Lower lobe of right lung (tissue), 2 donors: ENCODE data around the gene SPTBN2. TPM values are rescaled to one million over a fixed set of nuclear protein-coding genes. Genes with fewer than 3 reads are reported as not detected.

Experiments
- ATAC-seq, 2 donors: fragments of 200-7000 bp; cut with Tn5 transposase; one replicate each; pipeline ENCODE4 v1.9.1; 2020 to 2022; ENCODE audit warnings: mild to moderate bottlenecking in 2 of 2, moderate library complexity in 2 of 2
- DNase-seq: peaks from one replicate; pipeline ENCODE4 v3.0.0-alpha.2; 2020
- H3K27ac ChIP-seq: fragments of 200-600 bp; one replicate; pipeline ENCODE4 v1.8.0; 2022
- H3K27me3 ChIP-seq: fragments of 200-600 bp; one replicate; pipeline ENCODE4 v1.8.0; 2022; ENCODE audit warnings: low read depth
- H3K36me3 ChIP-seq: fragments of 200-600 bp; one replicate; pipeline ENCODE4 v1.8.0; 2022; ENCODE audit warnings: mild to moderate bottlenecking
- H3K4me1 ChIP-seq: fragments of 200-600 bp; one replicate; pipeline ENCODE4 v1.8.0; 2022
- H3K4me3 ChIP-seq: fragments of 200-600 bp; one replicate; pipeline ENCODE4 v1.8.0; 2022; ENCODE audit warnings: mild to moderate bottlenecking
- H3K9me3 ChIP-seq: fragments of 200-600 bp; one replicate; pipeline ENCODE4 v1.8.0; 2022
- intact Hi-C: fragments of 100-400 bp; cut with DNase I; formaldehyde crosslinking; loops from one replicate; pipeline ENCODE4 v1.11.0; 2022
- total RNA-seq: library from RNA; stranded (reverse); fragmentation: NEBNext Ultra II Directional; extraction: Animal tissue kit (Norgen Biotek cat#: 25700); gene quantifications from one replicate; pipeline ENCODE4 v1.2.1, GENCODE V29; 2021
- TF ChIP-seq, protein P1 (sequence below): fragments of 200-600 bp; IDR thresholded peaks from one replicate; pipeline ENCODE4 v1.8.0; 2022; ENCODE audit warnings: antibody characterized with exemption, mild to moderate bottlenecking
- donor health status: DM: no; HTN: yes; CAD: no; lungs with severe emphysema.

The SPTBN2 gene
- total RNA-seq, 1 donor from 2014 or later, result 6.4 TPM

DNA sequence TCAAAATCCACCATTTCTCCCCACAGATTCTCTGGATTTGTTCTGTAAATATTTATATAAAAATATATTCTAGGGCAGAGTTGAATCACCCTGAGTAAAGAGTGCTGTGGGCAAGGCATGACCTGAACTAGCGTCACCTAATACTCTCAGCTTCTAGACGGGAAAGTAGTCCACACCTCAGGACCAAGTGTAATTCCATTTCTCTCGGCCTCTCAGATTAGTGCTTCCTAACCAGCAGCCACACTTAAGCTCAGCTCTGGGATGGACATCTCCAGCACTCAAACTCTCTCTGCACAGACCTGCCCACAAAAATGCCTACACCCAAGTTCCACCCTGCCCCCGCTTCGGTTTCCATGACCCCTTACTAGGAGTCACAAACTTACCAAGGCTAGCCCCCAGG, 5.3 kb downstream of the SPTBN2 start:
- H3K27me3 ChIP-seq, result peaks cover 31% of the 10 kb centered on the region
- peaks cover 11% of the 10 kb centered on the region for H3K4me1 ChIP-seq
- H3K9me3 ChIP-seq, result no peaks in the 10 kb centered on the region
- intact Hi-C loops, result no loop called here
- TF ChIP-seq, protein P1, sequence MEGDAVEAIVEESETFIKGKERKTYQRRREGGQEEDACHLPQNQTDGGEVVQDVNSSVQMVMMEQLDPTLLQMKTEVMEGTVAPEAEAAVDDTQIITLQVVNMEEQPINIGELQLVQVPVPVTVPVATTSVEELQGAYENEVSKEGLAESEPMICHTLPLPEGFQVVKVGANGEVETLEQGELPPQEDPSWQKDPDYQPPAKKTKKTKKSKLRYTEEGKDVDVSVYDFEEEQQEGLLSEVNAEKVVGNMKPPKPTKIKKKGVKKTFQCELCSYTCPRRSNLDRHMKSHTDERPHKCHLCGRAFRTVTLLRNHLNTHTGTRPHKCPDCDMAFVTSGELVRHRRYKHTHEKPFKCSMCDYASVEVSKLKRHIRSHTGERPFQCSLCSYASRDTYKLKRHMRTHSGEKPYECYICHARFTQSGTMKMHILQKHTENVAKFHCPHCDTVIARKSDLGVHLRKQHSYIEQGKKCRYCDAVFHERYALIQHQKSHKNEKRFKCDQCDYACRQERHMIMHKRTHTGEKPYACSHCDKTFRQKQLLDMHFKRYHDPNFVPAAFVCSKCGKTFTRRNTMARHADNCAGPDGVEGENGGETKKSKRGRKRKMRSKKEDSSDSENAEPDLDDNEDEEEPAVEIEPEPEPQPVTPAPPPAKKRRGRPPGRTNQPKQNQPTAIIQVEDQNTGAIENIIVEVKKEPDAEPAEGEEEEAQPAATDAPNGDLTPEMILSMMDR, result no peak
- no peak for ATAC-seq
- H3K27ac ChIP-seq, result no peak overlapping the region
- no peaks in the 10 kb centered on the region for H3K36me3 ChIP-seq
- no peak overlapping the region for H3K4me3 ChIP-seq
- no peak for DNase-seq

DNA sequence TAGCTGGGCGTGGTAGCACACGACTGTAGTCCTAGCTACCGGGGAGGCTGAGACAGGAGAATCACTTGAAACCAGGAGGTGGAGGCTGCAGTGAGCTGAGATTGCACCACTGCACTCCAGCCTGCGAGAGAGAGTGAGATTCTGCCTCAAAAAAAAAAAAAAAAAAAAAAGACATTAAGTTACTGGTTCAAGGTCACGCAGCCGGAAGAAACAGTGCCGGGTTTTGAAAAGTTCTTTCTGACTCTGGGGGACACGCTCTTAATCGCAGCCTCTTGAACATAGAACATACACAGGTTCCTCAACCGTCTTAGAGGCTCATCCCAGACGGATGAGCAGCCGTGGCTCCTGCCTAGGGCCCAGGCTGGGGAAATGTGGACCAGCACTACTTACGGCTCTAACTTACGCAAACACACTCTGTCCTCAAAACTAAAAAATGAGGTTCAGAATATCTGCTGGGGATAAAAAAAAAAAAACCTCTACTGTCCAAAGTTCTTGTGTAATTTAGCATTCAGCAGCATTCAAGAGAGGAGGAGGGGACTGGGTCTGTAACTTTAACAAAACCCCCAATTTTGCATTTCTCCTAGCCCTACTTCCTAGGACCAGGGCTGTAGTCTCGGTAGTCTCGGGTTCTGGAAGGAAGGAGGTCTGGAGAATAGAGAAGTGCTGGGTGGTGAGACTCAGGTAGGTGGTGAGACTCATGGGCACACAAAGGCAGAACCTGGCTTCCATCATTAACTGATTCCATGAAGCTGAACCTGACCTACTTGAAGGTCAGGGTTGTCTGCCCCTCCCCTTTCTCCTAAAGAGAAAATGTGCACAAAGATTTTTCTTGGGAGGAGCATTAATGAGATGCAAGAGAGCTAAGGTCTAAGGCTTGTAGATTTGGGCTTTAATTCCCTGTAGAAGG, 6.0 kb downstream of the SPTBN2 start:
- TF ChIP-seq, protein P1, result no peak
- Histone ChIP-seq H3K4me1 (peaks cover 11% of the 10 kb centered on the region), H3K4me3 (no peak overlapping the region), H3K36me3 (no peaks in the 10 kb centered on the region), H3K27me3 (peaks cover 27% of the 10 kb centered on the region), H3K9me3 (no peaks in the 10 kb centered on the region), H3K27ac (no peak overlapping the region)
- intact Hi-C loops, result no loop called here
- ATAC-seq (no peak), DNase-seq (no peak)

DNA sequence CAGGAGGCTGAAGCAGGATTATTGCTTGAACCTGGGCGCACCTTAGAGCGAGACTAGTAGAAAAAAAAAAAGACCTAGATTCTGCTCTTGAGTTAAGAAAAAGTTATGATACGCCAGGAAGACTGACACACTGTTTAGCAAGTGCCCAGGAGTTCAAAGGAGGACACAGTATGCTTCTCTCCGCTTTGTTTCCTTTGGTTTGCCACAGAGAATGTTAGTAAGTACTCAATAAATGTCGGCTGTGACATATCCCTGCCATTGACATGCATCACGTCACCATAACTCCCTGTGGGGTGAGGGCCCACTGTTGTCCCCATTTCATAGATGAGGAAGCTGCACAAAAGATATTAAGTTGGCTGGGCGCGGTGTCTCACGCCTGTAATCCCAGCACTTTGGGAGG, 7.1 kb downstream of the SPTBN2 start:
- no peak overlapping the region for H3K4me3 ChIP-seq
- H3K4me1 ChIP-seq, result peaks cover 8% of the 10 kb centered on the region
- ATAC-seq (no peak), DNase-seq (no peak)
- TF ChIP-seq, protein P1, result no peak
- peaks cover 22% of the 10 kb centered on the region for H3K27me3 ChIP-seq
- H3K27ac ChIP-seq, result no peak overlapping the region
- intact Hi-C loops, result no loop called here
- H3K36me3 ChIP-seq, result no peaks in the 10 kb centered on the region
- H3K9me3 ChIP-seq, result no peaks in the 10 kb centered on the region

DNA sequence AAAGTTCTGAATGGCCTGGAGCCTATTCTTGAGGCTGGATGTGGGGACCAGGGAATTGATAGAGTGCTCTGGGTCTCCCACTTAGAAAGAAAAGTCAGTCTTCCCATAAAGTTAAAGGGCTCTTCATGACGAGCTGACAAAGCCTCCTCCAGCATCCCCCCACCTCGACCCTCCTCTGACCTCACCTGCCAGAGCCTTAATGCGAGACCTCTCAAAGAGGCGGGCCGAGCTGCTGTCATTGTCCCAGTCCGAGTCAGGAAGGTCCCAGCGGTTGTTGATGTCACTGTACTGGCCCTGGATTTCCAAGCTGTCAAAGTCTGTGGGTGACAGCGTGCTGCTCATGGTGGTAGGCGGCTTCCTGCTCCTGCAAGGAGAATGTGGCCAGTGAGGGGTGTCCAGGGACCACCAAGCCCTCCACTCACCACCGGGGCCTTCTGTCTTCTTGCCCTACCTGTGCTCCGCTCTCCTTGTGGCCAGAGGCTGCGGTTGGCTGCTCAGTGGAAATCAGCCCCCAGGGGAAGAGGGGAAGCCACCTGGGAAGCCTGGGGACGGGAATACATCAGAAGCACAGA, 8.0 kb downstream of the SPTBN2 start:
- H3K4me3 ChIP-seq, result no peak overlapping the region
- no peaks in the 10 kb centered on the region for H3K9me3 ChIP-seq
- H3K4me1 ChIP-seq, result peaks cover 6% of the 10 kb centered on the region
- no peaks in the 10 kb centered on the region for H3K36me3 ChIP-seq
- ATAC-seq (no peak), DNase-seq (no peak)
- H3K27ac ChIP-seq, result no peak overlapping the region
- intact Hi-C loops, result no loop called here
- peaks cover 14% of the 10 kb centered on the region for H3K27me3 ChIP-seq
- TF ChIP-seq, protein P1, result no peak

DNA sequence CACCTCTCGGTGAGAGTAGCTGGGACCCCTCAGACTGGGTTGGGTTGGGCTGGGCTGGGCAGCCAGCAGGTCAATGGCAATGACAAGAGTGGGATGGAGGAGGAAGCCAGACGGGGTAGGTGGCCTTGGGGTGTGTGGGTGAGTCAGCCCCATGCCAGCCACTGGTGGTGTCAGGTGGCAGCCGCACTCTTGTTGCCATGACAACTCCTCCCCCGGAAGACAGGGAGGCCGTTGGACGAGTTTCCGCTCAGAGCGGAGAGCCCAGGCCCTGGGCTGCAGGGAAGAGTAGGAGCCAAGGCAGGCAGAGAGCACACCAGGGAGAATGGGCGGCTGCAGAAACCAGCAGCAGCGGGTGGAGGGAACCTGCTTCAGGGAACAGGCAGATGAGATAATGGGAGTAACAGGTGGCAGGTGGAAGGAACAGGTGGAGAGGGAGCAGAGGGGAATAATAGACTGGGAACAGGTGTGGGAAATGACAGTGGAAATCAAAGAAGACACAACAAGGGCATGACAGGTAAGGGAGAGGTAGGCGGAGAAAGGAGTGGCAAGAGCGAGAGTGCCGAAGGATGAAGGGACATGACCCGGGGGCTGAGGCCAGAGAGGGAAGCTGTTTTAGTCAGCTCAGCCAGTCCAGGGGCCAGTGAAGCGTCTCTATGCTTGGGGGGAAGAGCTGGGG, 8.7 kb downstream of the SPTBN2 start:
- Histone ChIP-seq H3K4me3 (no peak overlapping the region), H3K4me1 (peaks cover 6% of the 10 kb centered on the region), H3K36me3 (no peaks in the 10 kb centered on the region), H3K27ac (no peak overlapping the region), H3K9me3 (no peaks in the 10 kb centered on the region), H3K27me3 (peaks cover 9% of the 10 kb centered on the region)
- ATAC-seq (peak; percentile 51 to 65), DNase-seq (peak; percentile 67)
- intact Hi-C loops, result no loop called here
- TF ChIP-seq, protein P1, result no peak
